WI38 (cell line): ENCODE data around the gene ARHGEF4.
A peak's percentile ranks its signal among the peaks of the same experiment; 100 is the strongest.

ENCODE experiments used
- H3K4me3 ChIP-seq: 2 replicates; pipeline ENCODE4 v1.5.1; 2011; ENCODE audit warnings: low read depth, mild to moderate bottlenecking, control low read depth, low read length
- CTCF ChIP-seq: IDR thresholded peaks from 2 replicates; pipeline ENCODE4 v1.5.1; 2012; ENCODE audit warnings: low read depth, mild to moderate bottlenecking, control low read depth, low read length

The ARHGEF4 gene

GRCh38 chr2:130913891-130914290 is 77.2 kb downstream of the ARHGEF4 start:
- TF ChIP-seq CTCF = no peak
- no peak overlapping the region for H3K4me3 ChIP-seq

DNA sequence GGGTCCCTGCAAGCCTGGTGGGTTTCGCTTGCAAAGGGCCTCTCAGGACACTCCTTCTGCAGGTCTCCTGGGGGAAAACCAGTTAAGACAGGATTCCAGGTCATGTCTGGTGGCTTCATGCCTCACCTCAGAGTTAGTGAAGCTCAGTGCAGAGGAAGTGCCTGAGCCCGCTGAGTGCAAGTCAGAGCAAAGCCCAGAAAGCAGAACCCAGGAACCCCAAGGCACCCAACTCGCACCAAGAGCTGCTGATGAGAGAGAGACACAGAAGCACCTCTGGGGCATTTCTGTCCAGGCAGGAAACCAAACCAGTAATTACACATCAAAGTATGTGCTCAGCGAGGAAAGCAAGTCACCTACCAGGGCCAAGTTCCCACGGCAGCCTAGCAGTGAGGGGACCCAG is 78.4 kb downstream of the ARHGEF4 start:
- TF ChIP-seq CTCF = no peak
- no peak overlapping the region for H3K4me3 ChIP-seq

GRCh38 chr2:130915595-130916437 is 79.1 kb downstream of the ARHGEF4 start:
- TF ChIP-seq CTCF = no peak
- no peak overlapping the region for H3K4me3 ChIP-seq

- H3K4me3 ChIP-seq = no peak overlapping the region
- TF ChIP-seq CTCF = no peak
These were observed 79.7 kb downstream of the ARHGEF4 start for GRCh38 chr2:130916438-130916705.

DNA sequence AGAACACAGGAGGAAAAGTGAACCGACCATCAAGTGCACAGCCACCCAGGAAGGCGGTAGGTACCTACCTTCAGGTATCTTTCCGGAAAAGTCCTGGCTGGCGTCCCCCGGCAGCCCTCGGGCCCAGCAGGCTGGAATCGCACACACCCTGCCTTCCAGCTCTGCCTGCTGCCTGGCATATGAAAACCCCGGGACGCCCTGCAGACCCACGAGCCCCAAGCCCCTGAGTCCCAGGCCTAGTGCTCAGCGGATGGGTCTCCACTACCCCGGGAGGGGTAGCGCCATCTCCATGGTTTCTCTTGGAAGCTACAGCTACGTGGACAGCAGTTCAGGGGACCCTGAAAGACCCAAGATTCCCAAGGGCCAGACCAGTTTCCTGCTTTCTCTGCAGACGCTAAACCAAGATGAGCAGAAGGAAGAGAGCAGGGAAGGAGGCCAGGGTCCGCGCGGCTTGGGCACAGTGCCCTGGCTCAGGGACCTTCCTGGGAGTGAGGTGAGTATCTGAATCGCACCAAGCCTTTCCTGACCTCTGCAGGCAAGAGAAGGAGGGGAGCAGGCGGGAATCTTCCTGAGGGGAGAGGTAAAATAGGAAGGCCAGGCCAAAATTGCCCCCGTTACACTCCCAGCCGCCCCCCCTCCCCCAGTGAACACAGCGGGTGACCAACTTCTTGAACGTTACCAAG is 80.4 kb downstream of the ARHGEF4 start:
- no peak overlapping the region for H3K4me3 ChIP-seq
- TF ChIP-seq CTCF = no peak

GRCh38 chr2:130918393-130918792 is 81.7 kb downstream of the ARHGEF4 start:
- H3K4me3 ChIP-seq = no peak overlapping the region
- TF ChIP-seq CTCF = no peak

- peak; percentile 86 for TF ChIP-seq CTCF
- no peak overlapping the region for H3K4me3 ChIP-seq
These were observed 83.9 kb downstream of the ARHGEF4 start for GRCh38 chr2:130920415-130921163.
